GM13977 (cell line): Measurements from ENCODE around the gene SLIT3.
"Not testable (repeated sequence)": the region's sequence is repeated elsewhere in the genome, so short reads cannot be mapped to it uniquely, and the experiment has no call there.

ENCODE experiments used
- DNase-seq: peaks from one replicate; pipeline ENCODE4 v3.0.0; 2012; ENCODE audit warnings: low spot score
- in situ Hi-C: fragments of 300-500 bp; cut with MboI; formaldehyde crosslinking; loops from one replicate; pipeline ENCODE4 v1.12.0; 2022; ENCODE audit warnings: low sequenced_read_pairs, low pct_unique_long_range_greater_than_20kb, mixed read lengths, inconsistent platforms; ENCODE audit not compliant: unreplicated experiment
- TF ChIP-seq, protein P1 (sequence below): IDR thresholded peaks from 2 replicates; pipeline ENCODE4 v1.5.1; 2012; ENCODE audit warnings: mild to moderate bottlenecking, control low read depth; ENCODE audit not compliant: insufficient read depth; ENCODE audit errors: extremely low read depth, missing control alignments

The SLIT3 gene

DNA sequence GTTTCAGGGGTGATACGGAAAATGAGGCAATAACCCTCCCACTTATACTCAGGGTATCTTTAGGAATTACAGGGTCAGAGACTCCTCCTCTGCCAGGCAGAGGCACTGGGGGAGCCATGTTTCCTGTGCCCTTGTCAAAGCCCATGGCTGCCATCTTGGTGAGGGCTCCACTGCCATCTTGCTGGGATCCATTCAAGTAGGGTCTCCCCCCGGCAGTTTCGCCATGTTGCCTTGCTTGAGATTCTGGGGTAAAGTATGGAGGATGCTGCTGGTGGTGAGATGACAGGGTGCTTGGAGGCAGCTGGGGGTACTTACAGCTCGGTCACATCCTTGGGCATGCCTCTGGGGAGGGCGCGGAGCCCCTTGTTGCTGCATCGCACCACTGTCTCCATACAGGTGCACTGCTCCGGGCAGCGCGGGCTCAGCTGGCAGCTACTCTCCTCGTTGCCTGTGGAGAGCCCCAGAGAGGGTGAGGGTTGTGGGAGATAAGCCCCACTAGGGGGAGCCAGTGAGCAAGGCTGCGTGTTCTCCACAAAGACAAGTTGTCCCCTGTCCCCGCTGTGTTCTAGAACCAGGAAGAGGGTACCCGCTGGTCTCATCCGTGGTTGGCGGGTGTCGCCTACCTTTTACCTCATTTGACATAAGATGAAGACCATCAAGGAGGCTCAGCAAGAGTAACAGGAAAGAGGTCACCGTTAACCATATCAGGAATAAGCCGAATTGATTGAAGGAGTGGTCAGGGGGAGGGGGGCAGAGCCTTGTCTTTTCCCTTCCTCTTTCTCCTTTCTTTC lies 552.8 kb downstream of the SLIT3 start:
- TF ChIP-seq, protein P1, sequence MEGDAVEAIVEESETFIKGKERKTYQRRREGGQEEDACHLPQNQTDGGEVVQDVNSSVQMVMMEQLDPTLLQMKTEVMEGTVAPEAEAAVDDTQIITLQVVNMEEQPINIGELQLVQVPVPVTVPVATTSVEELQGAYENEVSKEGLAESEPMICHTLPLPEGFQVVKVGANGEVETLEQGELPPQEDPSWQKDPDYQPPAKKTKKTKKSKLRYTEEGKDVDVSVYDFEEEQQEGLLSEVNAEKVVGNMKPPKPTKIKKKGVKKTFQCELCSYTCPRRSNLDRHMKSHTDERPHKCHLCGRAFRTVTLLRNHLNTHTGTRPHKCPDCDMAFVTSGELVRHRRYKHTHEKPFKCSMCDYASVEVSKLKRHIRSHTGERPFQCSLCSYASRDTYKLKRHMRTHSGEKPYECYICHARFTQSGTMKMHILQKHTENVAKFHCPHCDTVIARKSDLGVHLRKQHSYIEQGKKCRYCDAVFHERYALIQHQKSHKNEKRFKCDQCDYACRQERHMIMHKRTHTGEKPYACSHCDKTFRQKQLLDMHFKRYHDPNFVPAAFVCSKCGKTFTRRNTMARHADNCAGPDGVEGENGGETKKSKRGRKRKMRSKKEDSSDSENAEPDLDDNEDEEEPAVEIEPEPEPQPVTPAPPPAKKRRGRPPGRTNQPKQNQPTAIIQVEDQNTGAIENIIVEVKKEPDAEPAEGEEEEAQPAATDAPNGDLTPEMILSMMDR = peak; percentile 76
- in situ Hi-C loops = no loop called here
- DNase-seq = peak; percentile 75

DNA sequence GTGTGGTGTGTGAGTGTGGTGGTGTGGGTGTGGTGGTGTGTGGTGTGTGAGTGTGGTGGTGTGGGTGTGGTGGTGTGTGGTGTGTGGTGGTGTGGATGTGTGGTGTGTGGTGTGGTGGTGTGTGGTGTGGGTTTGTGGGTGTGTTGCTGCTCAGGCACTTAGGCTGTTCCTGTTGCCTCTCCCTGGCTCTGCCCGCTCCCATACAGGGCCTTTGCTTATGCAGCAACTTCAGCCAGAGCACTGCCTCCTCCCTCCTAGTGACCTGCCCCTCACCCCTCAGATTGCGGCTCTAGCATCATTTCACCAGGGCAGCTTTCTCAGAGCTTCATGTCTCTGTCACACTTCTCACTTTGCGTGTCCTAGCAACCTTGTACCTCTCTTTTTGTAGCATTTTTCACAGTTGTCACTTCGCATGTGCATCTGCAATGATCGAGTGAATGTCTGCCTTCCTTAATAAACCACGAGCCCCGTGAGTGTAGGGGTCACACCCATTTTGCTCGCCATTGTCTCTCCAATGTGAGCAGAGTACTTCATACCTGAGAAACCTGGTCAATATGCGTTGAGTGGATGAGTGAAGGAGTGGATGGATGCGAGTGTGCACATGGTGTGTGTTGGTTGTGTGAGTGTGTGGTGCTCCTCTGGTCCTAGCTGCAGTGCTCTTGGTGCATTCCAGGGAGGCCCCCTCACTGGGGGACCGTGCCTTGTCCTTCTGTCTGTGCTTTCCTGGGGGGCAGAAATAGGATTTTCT lies 553.9 kb downstream of the SLIT3 start:
- TF ChIP-seq, protein P1 = no peak
- in situ Hi-C loops = no loop called here
- no peak for DNase-seq

DNA sequence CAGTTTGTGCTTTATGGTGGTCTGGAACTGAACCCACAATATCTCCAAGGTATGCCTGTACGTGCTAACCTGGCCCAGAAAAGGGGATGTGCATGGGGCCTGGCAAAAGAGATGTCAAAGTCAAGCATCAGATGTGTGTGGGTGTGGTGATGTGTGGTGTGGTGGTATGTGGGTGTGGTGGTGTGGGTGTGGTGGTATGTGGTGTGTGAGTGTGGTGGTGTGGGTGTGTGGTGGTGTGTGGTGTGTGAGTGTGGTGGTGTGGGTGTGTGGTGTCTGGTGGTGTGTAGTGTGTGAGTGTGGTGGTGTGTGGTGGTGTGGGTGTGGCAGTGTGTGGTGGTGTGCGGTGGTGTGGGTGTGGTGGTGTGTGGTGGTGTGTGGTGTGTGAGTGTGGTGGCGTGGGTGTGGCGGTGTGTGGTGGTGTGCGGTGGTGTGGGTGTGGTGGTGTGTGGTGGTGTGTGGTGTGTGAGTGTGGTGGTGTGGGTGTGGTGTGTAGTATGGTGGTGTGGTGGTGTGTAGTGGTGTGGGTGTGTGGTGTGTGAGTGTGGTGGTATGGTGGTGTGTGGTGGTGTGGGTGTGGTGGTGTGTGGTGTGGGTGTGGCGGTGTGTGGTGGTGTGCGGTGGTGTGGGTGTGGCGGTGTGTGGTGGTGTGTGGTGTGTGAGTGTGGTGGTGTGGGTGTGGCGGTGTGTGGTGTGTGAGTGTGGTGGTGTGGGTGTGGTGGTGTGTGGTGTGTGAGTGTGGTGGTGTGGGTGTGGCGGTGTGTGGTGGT lies 554.6 kb downstream of the SLIT3 start:
- in situ Hi-C loops, DNase-seq: not testable (repeated sequence)

DNA sequence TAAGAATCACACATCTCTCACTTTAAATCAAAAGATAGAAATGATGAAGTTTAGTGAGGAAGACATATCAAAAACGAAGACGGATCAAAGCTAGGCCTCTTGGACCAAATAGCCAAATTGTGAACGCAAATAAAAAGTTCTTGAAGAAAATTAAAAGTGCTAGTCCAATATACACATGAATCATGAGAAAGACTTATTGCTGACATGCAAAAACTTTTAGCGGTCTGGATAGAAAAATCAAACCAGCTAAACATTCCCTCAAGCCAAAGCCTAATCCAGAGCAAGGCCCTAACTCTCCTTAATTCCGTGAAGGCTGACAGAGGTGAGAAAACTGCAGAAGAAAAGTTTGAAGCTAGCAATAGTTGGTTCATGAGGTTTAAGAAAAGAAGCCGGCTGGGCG lies 557.3 kb downstream of the SLIT3 start:
- TF ChIP-seq, protein P1 = no peak

DNA sequence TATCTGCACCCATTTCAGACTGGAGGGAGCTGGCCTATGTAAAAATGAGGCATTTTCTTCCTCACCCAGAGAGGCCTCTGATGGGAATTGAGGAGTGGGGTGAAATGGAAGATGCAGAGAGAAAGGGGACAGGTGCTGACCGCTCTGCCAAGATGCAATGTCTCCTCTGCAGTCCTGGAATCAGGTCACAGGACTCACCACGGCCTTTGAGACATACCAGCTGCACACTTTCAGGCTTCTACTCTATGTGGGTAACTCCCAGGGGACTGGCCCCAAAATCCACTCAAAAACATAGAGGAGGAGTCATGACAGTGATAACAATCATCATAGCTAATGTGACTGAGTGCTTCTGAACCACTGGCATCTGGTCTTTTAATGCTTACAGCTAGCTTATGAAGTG lies 558.6 kb downstream of the SLIT3 start:
- DNase-seq, in situ Hi-C loops: not testable (repeated sequence)

More for the DNA sequence above, 557.3 kb downstream of the SLIT3 start:
- no peak for DNase-seq
- in situ Hi-C loops = no loop called here

DNA sequence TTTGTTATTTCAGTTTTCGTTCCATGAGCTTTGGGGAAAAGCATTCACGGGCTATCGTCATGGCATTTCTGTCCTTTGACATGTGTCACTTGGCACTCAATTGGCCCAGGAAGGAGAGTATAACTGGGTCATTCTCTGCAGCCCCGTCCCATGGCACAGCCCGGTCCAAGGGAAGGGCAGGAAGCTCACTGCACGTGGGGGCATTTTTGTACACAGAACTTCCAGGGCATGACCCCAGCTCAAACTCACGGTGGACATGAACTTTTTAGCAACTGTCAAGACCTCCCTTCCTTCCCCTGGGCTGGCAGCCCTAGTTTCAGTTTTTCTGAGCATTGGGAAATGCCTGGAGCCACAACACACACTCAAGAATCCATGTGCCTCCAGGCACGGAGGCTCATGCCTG lies 560.1 kb downstream of the SLIT3 start:
- DNase-seq = no peak
- in situ Hi-C loops = no loop called here
- TF ChIP-seq, protein P1 = no peak

DNA sequence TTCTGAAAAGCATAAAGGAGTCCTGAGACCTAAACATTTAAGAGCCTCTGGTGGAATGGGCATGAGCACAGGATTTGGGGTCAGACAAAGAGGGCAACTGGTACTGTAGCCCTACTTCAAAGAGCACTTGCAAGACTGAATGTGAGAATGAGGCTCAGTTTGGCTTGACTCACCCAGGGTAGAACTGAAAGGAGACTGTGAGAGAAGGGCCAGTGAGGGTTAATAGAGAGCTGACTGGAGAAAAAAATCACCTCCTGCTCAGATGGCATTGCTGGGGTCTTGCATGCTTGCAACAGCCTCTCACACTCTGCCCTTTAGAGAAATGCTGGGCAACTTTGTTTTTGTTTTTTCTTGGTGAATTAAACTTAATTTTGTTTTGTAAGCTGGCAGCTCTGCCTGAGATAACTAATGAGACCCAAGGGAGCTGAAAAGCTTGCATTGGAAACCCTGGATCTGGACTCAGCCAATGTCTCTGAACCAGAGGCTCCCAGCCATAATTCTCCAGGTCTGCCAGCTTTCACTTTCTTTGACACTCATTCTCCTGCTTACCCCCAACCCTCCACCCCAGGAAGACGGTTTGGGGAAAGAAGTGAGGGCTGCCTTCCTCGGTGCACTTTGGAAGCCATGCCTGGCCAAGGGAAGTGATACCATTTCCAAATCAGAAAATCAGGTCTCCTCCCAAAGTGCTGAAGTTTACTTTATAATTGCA lies 560.7 kb downstream of the SLIT3 start:
- TF ChIP-seq, protein P1 = no peak
- no peak for DNase-seq
- in situ Hi-C loops = no loop called here
